Measurements from ENCODE around the gene CPED1. TPM values are rescaled to one million over a fixed set of nuclear protein-coding genes. Genes with fewer than 3 reads are reported as not detected.

The CPED1 gene
- total RNA-seq, 4 donors from 2014 or later = 1.3 to 5.6 (median 3.6) TPM

GRCh38 chr7:121276313-121276712, 287.8 kb downstream of the CPED1 start:
- DNase-seq (ENCODE audit: low spot score in 2 of 2) = no peak
- Histone ChIP-seq H3K27ac (no peak overlapping the region), H3K36me3 (no peaks in the 10 kb centered on the region), H3K9me3 (no peaks in the 10 kb centered on the region), H3K4me1 (peaks cover 16% of the 10 kb centered on the region), H3K4me3 (no peak overlapping the region), H3K27me3 (no peaks in the 10 kb centered on the region)
- no peak for TF ChIP-seq EP300 (IDR thresholded peaks at IDR 0.05)
- no peak for TF ChIP-seq CTCF (IDR thresholded peaks at IDR 0.05)
- no peak for TF ChIP-seq POLR2A (IDR thresholded peaks at IDR 0.05)
- TF ChIP-seq POLR2AphosphoS5 (IDR thresholded peaks at IDR 0.05) = no peak
- 78% methylated on average over 3 of the region's 3 CpGs for WGBS

GRCh38 chr7:121278120-121279021, 289.9 kb downstream of the CPED1 start:
- no peak overlapping the region for H3K27ac ChIP-seq
- DNase-seq (ENCODE audit: low spot score in 2 of 2) = no peak
- H3K27me3 ChIP-seq = no peaks in the 10 kb centered on the region
- no peaks in the 10 kb centered on the region for H3K9me3 ChIP-seq
- TF ChIP-seq EP300 (IDR thresholded peaks at IDR 0.05) (no peak), CTCF (IDR thresholded peaks at IDR 0.05) (no peak), POLR2AphosphoS5 (IDR thresholded peaks at IDR 0.05) (no peak), POLR2A (IDR thresholded peaks at IDR 0.05) (no peak)
- H3K4me3 ChIP-seq = no peak overlapping the region
- H3K4me1 ChIP-seq = peaks cover 14% of the 10 kb centered on the region
- WGBS = 77% methylated on average over 2 of the region's 2 CpGs
- no peaks in the 10 kb centered on the region for H3K36me3 ChIP-seq

GRCh38 chr7:121279060-121279620, 290.6 kb downstream of the CPED1 start:
- no peak for DNase-seq (ENCODE audit: low spot score in 2 of 2)
- Histone ChIP-seq H3K36me3 (no peaks in the 10 kb centered on the region), H3K27ac (no peak overlapping the region), H3K9me3 (no peaks in the 10 kb centered on the region), H3K4me1 (peaks cover 9% of the 10 kb centered on the region), H3K27me3 (no peaks in the 10 kb centered on the region), H3K4me3 (no peak overlapping the region)
- TF ChIP-seq POLR2A (IDR thresholded peaks at IDR 0.05) = no peak
- TF ChIP-seq EP300 (IDR thresholded peaks at IDR 0.05) = no peak
- no peak for TF ChIP-seq CTCF (IDR thresholded peaks at IDR 0.05)
- TF ChIP-seq POLR2AphosphoS5 (IDR thresholded peaks at IDR 0.05) = no peak
- WGBS = 96% methylated on average over 2 of the region's 2 CpGs

GRCh38 chr7:121279822-121280221, 291.3 kb downstream of the CPED1 start:
- Histone ChIP-seq H3K27me3 (no peaks in the 10 kb centered on the region), H3K27ac (no peak overlapping the region), H3K36me3 (no peaks in the 10 kb centered on the region), H3K4me3 (no peak overlapping the region), H3K4me1 (peaks cover 4% of the 10 kb centered on the region), H3K9me3 (peaks cover 4% of the 10 kb centered on the region)
- WGBS = 82% methylated on average over 4 of the region's 4 CpGs
- no peak for DNase-seq (ENCODE audit: low spot score in 2 of 2)
- TF ChIP-seq POLR2AphosphoS5 (IDR thresholded peaks at IDR 0.05) (no peak), CTCF (IDR thresholded peaks at IDR 0.05) (no peak), EP300 (IDR thresholded peaks at IDR 0.05) (no peak), POLR2A (IDR thresholded peaks at IDR 0.05) (no peak)

- TF ChIP-seq EP300 (IDR thresholded peaks at IDR 0.05) (no peak), POLR2A (IDR thresholded peaks at IDR 0.05) (no peak), CTCF (IDR thresholded peaks at IDR 0.05) (no peak), POLR2AphosphoS5 (IDR thresholded peaks at IDR 0.05) (no peak)
- DNase-seq (ENCODE audit: low spot score in 2 of 2) = no peak
- no peak overlapping the region for H3K4me3 ChIP-seq
- no peak overlapping the region for H3K27ac ChIP-seq
- H3K36me3 ChIP-seq = no peaks in the 10 kb centered on the region
- peaks cover 7% of the 10 kb centered on the region for H3K9me3 ChIP-seq
- WGBS = 71% methylated on average over 1 of the region's 1 CpG
- H3K27me3 ChIP-seq = no peaks in the 10 kb centered on the region
- H3K4me1 ChIP-seq = no peaks in the 10 kb centered on the region
Observed at GRCh38 chr7:121280656-121281055, 292.1 kb downstream of the CPED1 start.

Measured in suprapubic skin (tissue), 4 donors.